Stimulated activated CD8-positive, alpha-beta memory T cell treated with anti-CD3 and anti-CD28 coated beads, Interleukin-15, amount 100 ng/mL, for 1 hour (primary cell): ENCODE measurements around the gene MACROD1.

ENCODE experiments used
- DNase-seq: peaks from one replicate; pipeline ENCODE4 v3.0.0-alpha.2; 2020; ENCODE audit warnings: low read depth

Gene MACROD1

GRCh38 chr11:64110465-64111375 is 55.2 kb downstream of the MACROD1 start:
- no peak for DNase-seq

GRCh38 chr11:64109332-64109731 is 56.6 kb downstream of the MACROD1 start:
- no peak for DNase-seq

- DNase-seq = no peak
Observed at GRCh38 chr11:64107303-64107702, 58.6 kb downstream of the MACROD1 start.

GRCh38 chr11:64104632-64105031 is 61.3 kb downstream of the MACROD1 start:
- DNase-seq = no peak

GRCh38 chr11:64103277-64103985 is 62.5 kb downstream of the MACROD1 start:
- DNase-seq = no peak

- DNase-seq = no peak
Observed at GRCh38 chr11:64102005-64102738, 63.7 kb downstream of the MACROD1 start.

- DNase-seq = no peak
Observed at GRCh38 chr11:64101461-64101860, 64.5 kb downstream of the MACROD1 start.

GRCh38 chr11:64100782-64101353 is 65.0 kb downstream of the MACROD1 start:
- no peak for DNase-seq

GRCh38 chr11:64100360-64100759 is 65.6 kb downstream of the MACROD1 start:
- no peak for DNase-seq

GRCh38 chr11:64099436-64099835 is 66.5 kb downstream of the MACROD1 start:
- DNase-seq = no peak

- no peak for DNase-seq
Observed at GRCh38 chr11:64098318-64098831, 67.5 kb downstream of the MACROD1 start.

- DNase-seq = no peak
Observed at GRCh38 chr11:64097468-64098317, 68.2 kb downstream of the MACROD1 start.

- no peak for DNase-seq
Observed at GRCh38 chr11:64096835-64097234, 69.1 kb downstream of the MACROD1 start.

- DNase-seq = no peak
Observed at GRCh38 chr11:64095949-64096348, 70.0 kb downstream of the MACROD1 start.

- DNase-seq = no peak
Observed at GRCh38 chr11:64095273-64095817, 70.6 kb downstream of the MACROD1 start.

GRCh38 chr11:64094463-64095260 is 71.3 kb downstream of the MACROD1 start:
- DNase-seq = no peak

GRCh38 chr11:64093233-64094039 is 72.5 kb downstream of the MACROD1 start:
- DNase-seq = no peak

GRCh38 chr11:64092761-64093136 is 73.2 kb downstream of the MACROD1 start:
- DNase-seq = no peak
